Gastroesophageal sphincter (tissue), 3 donors: Measurements from ENCODE around the gene BAAT.

Experiments used
- CTCF ChIP-seq, 4 experiments: fragments of 200-600 bp in 2 of 4; fragments of 450-650 bp in 2 of 4; sonication (generic) in 1 of 4; IDR thresholded peaks; one replicate each; pipeline ENCODE4 v1.5.1; 2017 to 2019; ENCODE audit warnings: antibody characterized with exemption in 4 of 4, mild to moderate bottlenecking in 2 of 4, moderate library complexity in 2 of 4
- EP300 ChIP-seq: sonication (generic); formaldehyde crosslinking; IDR thresholded peaks from one replicate; pipeline ENCODE4 v1.6.1; 2017; ENCODE audit warnings: antibody characterized with exemption, mild to moderate bottlenecking

GRCh38 chr9:101417977-101418376, 33.2 kb upstream of the BAAT start:
- TF ChIP-seq CTCF (IDR thresholded peaks at IDR 0.05) (no peak), EP300 (no peak)
